H1 (cell line): ENCODE results near the gene TOP2A. TPM values are rescaled to one million over a fixed set of nuclear protein-coding genes. Genes with fewer than 3 reads are reported as not detected.

Experiments
- polyA plus RNA-seq, 7 experiments: library from polyadenylated mRNA; depleted of rRNA in 3 of 7; stranded (reverse) in 5 of 7; unstranded in 2 of 7; fragments of >200 nt in 5 of 7; fragments of 200-250 nt in 2 of 7; gene quantifications; 1 replicate in 5 of 7; 2 replicates in 1 of 7; 4 replicates in 1 of 7; pipeline versions ENCODE4 v1.2.1 to v1.2.3, GENCODE V29; 2011 to 2013; ENCODE audit warnings: missing spikeins in 2 of 7, mixed read lengths in 2 of 7
- small RNA-seq: library from polyadenylated mRNA; stranded (forward); fragments of <200 nt; extraction: miRNeasy Mini kit (QIAGEN cat#:217004); gene quantifications from one replicate; pipeline ENCODE3, GENCODE V24; 2013; ENCODE audit not compliant: insufficient read depth
- total RNA-seq: library from RNA; stranded (reverse); fragmentation: NEBNext Ultra II Directional; extraction: Animal tissue kit (Norgen Biotek cat#: 25700); gene quantifications from 2 replicates; pipeline ENCODE4 v1.2.1, GENCODE V29; 2021

TOP2A gene
- total and polyA plus RNA-seq, 2 of the 8 experiments (the other 6 are each of a cell fraction or from before 2014, with no cell fraction given) = 83.1 to 291 TPM

Small RNA genes within 50 kb of the gene (small RNA-seq; reads per million reads assigned to genes)
- gene RF00019 = not detected
- not detected for gene RNA5SP441

Other genes with a start within 250 kb of the TOP2A start
- gene RAPGEFL1, start 240.4 kb downstream of the TOP2A start, total RNA-seq = 18.1 and 20.2 TPM in 2 replicates
- gene RAPGEFL1, start 240.4 kb downstream of the TOP2A start, polyA plus RNA-seq (2011; rRNA removed) = 20.0 and 25.0 TPM in 2 replicates
- 21.1 and 25.3 TPM in 2 replicates for gene WIPF2, start 198.6 kb downstream of the TOP2A start, total RNA-seq
- gene WIPF2, start 198.6 kb downstream of the TOP2A start, polyA plus RNA-seq (2011; rRNA removed) = 6.9 and 9.2 TPM in 2 replicates
- gene CDC6, start 130.0 kb downstream of the TOP2A start, total RNA-seq = 139 and 140 TPM in 2 replicates
- gene CDC6, start 130.0 kb downstream of the TOP2A start, polyA plus RNA-seq (2011; rRNA removed) = 38.0 and 50.5 TPM in 2 replicates
- gene RARA, start 108.7 kb downstream of the TOP2A start, total RNA-seq = 13.4 and 16.5 TPM in 2 replicates
- 4.4 and 7.8 TPM in 2 replicates for gene RARA, start 108.7 kb downstream of the TOP2A start, polyA plus RNA-seq (2011; rRNA removed)
- gene GJD3, start 53.2 kb downstream of the TOP2A start, total RNA-seq = 1.4 and 1.9 TPM in 2 replicates
- gene GJD3, start 53.2 kb downstream of the TOP2A start, polyA plus RNA-seq (2011; rRNA removed) = 0.53 and 0.58 TPM in 2 replicates
- 105 and 109 TPM in 2 replicates for gene IGFBP4, start 25.6 kb upstream of the TOP2A start, total RNA-seq
- gene IGFBP4, start 25.6 kb upstream of the TOP2A start, polyA plus RNA-seq (2011; rRNA removed) = 79.9 and 85.5 TPM in 2 replicates
- 0.20 and 0.80 TPM in 2 replicates for gene TNS4, start 83.7 kb upstream of the TOP2A start, total RNA-seq
- gene TNS4, start 83.7 kb upstream of the TOP2A start, polyA plus RNA-seq (2011; rRNA removed) = 0.21 and 0.39 TPM in 2 replicates
- gene CCR7, start 147.6 kb upstream of the TOP2A start, total RNA-seq = 0.17 TPM in 1 of 2 replicates, not detected in the other
- 0.12 and 0.28 TPM in 2 replicates for gene CCR7, start 147.6 kb upstream of the TOP2A start, polyA plus RNA-seq (2011; rRNA removed)
- 131 and 142 TPM in 2 replicates for gene SMARCE1, start 229.9 kb upstream of the TOP2A start, total RNA-seq
- gene SMARCE1, start 229.9 kb upstream of the TOP2A start, polyA plus RNA-seq (2011; rRNA removed) = 20.2 and 30.7 TPM in 2 replicates
- gene KRT222, start 247.3 kb upstream of the TOP2A start, total RNA-seq = 0.61 and 0.75 TPM in 2 replicates
- gene KRT222, start 247.3 kb upstream of the TOP2A start, polyA plus RNA-seq (2011; rRNA removed) = 0.08 and 0.09 TPM in 2 replicates